Measurements from ENCODE around the gene ZAP70.

ZAP70 gene

GRCh38 chr2:97734061-97735051, 21.0 kb downstream of the ZAP70 start:
- no peak for DNase-seq (ENCODE audit: low spot score)

- DNase-seq (ENCODE audit: low spot score), result no peak
Observed at GRCh38 chr2:97735161-97735561, 21.8 kb downstream of the ZAP70 start.

- no peak for DNase-seq (ENCODE audit: low spot score)
Observed at GRCh38 chr2:97736185-97736584, 22.8 kb downstream of the ZAP70 start.

- DNase-seq (ENCODE audit: low spot score), result no peak
Observed at GRCh38 chr2:97736608-97737330, 23.4 kb downstream of the ZAP70 start.

GRCh38 chr2:97737421-97738178, 24.2 kb downstream of the ZAP70 start:
- DNase-seq (ENCODE audit: low spot score), result no peak

- no peak for DNase-seq (ENCODE audit: low spot score)
Observed at GRCh38 chr2:97738179-97739019, 25.0 kb downstream of the ZAP70 start.

GRCh38 chr2:97739020-97739892, 25.9 kb downstream of the ZAP70 start:
- no peak for DNase-seq (ENCODE audit: low spot score)

- no peak for DNase-seq (ENCODE audit: low spot score)
Observed at GRCh38 chr2:97739893-97740245, 26.5 kb downstream of the ZAP70 start.

GRCh38 chr2:97740590-97741182, 27.3 kb downstream of the ZAP70 start:
- peak; percentile 54 for DNase-seq (ENCODE audit: low spot score)

- no peak for DNase-seq (ENCODE audit: low spot score)
Observed at GRCh38 chr2:97741251-97741650, 27.9 kb downstream of the ZAP70 start.

GRCh38 chr2:97741686-97742085, 28.3 kb downstream of the ZAP70 start:
- DNase-seq (ENCODE audit: low spot score), result no peak

- DNase-seq (ENCODE audit: low spot score), result no peak
Observed at GRCh38 chr2:97742381-97742847, 29.0 kb downstream of the ZAP70 start.

- no peak for DNase-seq (ENCODE audit: low spot score)
Observed at GRCh38 chr2:97743913-97744312, 30.5 kb downstream of the ZAP70 start.

- DNase-seq (ENCODE audit: low spot score), result no peak
Observed at GRCh38 chr2:97745474-97746174, 32.2 kb downstream of the ZAP70 start.

- DNase-seq (ENCODE audit: low spot score), result no peak
Observed at GRCh38 chr2:97747285-97747684, 33.9 kb downstream of the ZAP70 start.

GRCh38 chr2:97747716-97748115, 34.3 kb downstream of the ZAP70 start:
- peak; percentile 75 for DNase-seq (ENCODE audit: low spot score)

- DNase-seq (ENCODE audit: low spot score), result no peak
Observed at GRCh38 chr2:97749581-97749980, 36.2 kb downstream of the ZAP70 start.

- no peak for DNase-seq (ENCODE audit: low spot score)
Observed at GRCh38 chr2:97750017-97750416, 36.6 kb downstream of the ZAP70 start.

- no peak for DNase-seq (ENCODE audit: low spot score)
Observed at GRCh38 chr2:97751752-97752151, 38.4 kb downstream of the ZAP70 start.
